HepG2 (cell line): Measurements from ENCODE around the gene DCST2. TPM values are rescaled to one million over a fixed set of nuclear protein-coding genes. Genes with fewer than 3 reads are reported as not detected.

Source experiments
- ARNTL ChIP-seq: sonication (generic); formaldehyde crosslinking; IDR thresholded peaks from 2 replicates; pipeline ENCODE4 v1.4.0; 2020; ENCODE audit warnings: mild to moderate bottlenecking, missing genetic modification reagents
- BCLAF1 ChIP-seq: fragments of 450-650 bp; IDR thresholded peaks from 2 replicates; pipeline ENCODE4 v1.6.1; 2017; ENCODE audit warnings: mild to moderate bottlenecking
- DNMT1 ChIP-seq: sonication (generic); formaldehyde crosslinking; IDR thresholded peaks from 2 replicates; pipeline ENCODE4 v1.5.1; 2020; ENCODE audit warnings: mild to moderate bottlenecking, missing genetic modification reagents
- DPF2 ChIP-seq: sonication (generic); formaldehyde crosslinking; IDR thresholded peaks from 2 replicates; pipeline ENCODE4 v1.4.0; 2020; ENCODE audit warnings: mild to moderate bottlenecking, low read depth, missing genetic modification reagents, borderline replicate concordance
- ESRRA ChIP-seq: sonication (generic); formaldehyde crosslinking; IDR thresholded peaks from 2 replicates; pipeline ENCODE4 v1.5.1; 2020; ENCODE audit warnings: mild to moderate bottlenecking, low read depth, missing genetic modification reagents
- KDM3A ChIP-seq: IDR thresholded peaks from 2 replicates; pipeline ENCODE4 v1.6.1; 2018; ENCODE audit warnings: low read depth, missing compliant biosample characterization
- KLF9 ChIP-seq: IDR thresholded peaks from 2 replicates; pipeline ENCODE4 v1.6.1; 2016; ENCODE audit warnings: low read depth
- NAIF1 ChIP-seq: sonication (generic); formaldehyde crosslinking; IDR thresholded peaks from 2 replicates; pipeline ENCODE4 v1.5.0; 2020; ENCODE audit warnings: mild to moderate bottlenecking, missing genetic modification reagents, borderline replicate concordance
- PAXIP1 ChIP-seq: sonication (generic); formaldehyde crosslinking; conservative IDR thresholded peaks from 2 replicates; pipeline ENCODE4 v1.4.0; 2020; ENCODE audit warnings: mild to moderate bottlenecking, missing genetic modification reagents, moderate library complexity
- POGZ ChIP-seq: sonication (generic); formaldehyde crosslinking; IDR thresholded peaks from 2 replicates; pipeline ENCODE4 v1.4.0; 2020; ENCODE audit warnings: mild to moderate bottlenecking, missing genetic modification reagents
- RAD21 ChIP-seq: fragments of 450-650 bp; formaldehyde crosslinking; IDR thresholded peaks from 2 replicates; pipeline ENCODE4 v1.5.0; 2020; ENCODE audit warnings: mild to moderate bottlenecking
- RARA ChIP-seq: IDR thresholded peaks from 2 replicates; pipeline ENCODE4 v1.6.1; 2016; ENCODE audit warnings: missing genetic modification reagents, missing compliant biosample characterization
- RARG ChIP-seq: sonication (generic); formaldehyde crosslinking; IDR thresholded peaks from 2 replicates; pipeline ENCODE4 v1.4.0; 2020; ENCODE audit warnings: low read depth, mild to moderate bottlenecking, missing genetic modification reagents
- RELA ChIP-seq: sonication (generic); formaldehyde crosslinking; IDR thresholded peaks from 2 replicates; pipeline ENCODE4 v1.4.0; 2020; ENCODE audit warnings: missing genetic modification reagents
- REPIN1 ChIP-seq: sonication (generic); formaldehyde crosslinking; IDR thresholded peaks from 2 replicates; pipeline ENCODE4 v1.8.0; 2022; ENCODE audit warnings: missing genetic modification reagents, low read depth, mild to moderate bottlenecking, borderline replicate concordance
- RFX1 ChIP-seq: fragments of 450-650 bp; IDR thresholded peaks from 2 replicates; pipeline ENCODE4 v1.6.1; 2017
- SRSF9 ChIP-seq: fragments of 200-400 bp; formaldehyde crosslinking; IDR thresholded peaks from 2 replicates; pipeline ENCODE4 v1.6.1; 2018; ENCODE audit warnings: borderline replicate concordance, mild to moderate bottlenecking, low read depth, low read length; ENCODE audit not compliant: insufficient read depth, poor library complexity, severe bottlenecking
- ZNF101 ChIP-seq: sonication (generic); formaldehyde crosslinking; IDR thresholded peaks from 2 replicates; pipeline ENCODE4 v1.4.0; 2020; ENCODE audit warnings: mild to moderate bottlenecking, low read depth, missing genetic modification reagents, borderline replicate concordance
- ZNF337 ChIP-seq: sonication (generic); formaldehyde crosslinking; IDR thresholded peaks from 2 replicates; pipeline ENCODE4 v1.5.1; 2020; ENCODE audit warnings: missing genetic modification reagents, low read depth, mild to moderate bottlenecking, borderline replicate concordance
- ZNF501 ChIP-seq: sonication (generic); formaldehyde crosslinking; IDR thresholded peaks from 2 replicates; pipeline ENCODE4 v1.5.1; 2020; ENCODE audit warnings: mild to moderate bottlenecking, moderate library complexity, missing genetic modification reagents
- polyA plus RNA-seq, 8 experiments: library from polyadenylated mRNA; depleted of rRNA in 3 of 8; stranded (reverse) in 7 of 8; unstranded in 1 of 8; fragments of >200 nt; fragmentation: Illumina TruSeq in 4 of 8; extraction: Trizol in 4 of 8; gene quantifications; 2 replicates each; pipeline versions ENCODE4 v1.2.1 to v1.2.3, GENCODE V29; 2011 to 2016; ENCODE audit warnings: low read depth in 4 of 8, missing spikeins in 1 of 8, mixed read lengths in 1 of 8; ENCODE audit not compliant: insufficient read depth in 1 of 8
- total RNA-seq, 5 experiments: library from RNA; depleted of rRNA; stranded (reverse); fragments of >200 nt; fragmentation: Illumina TruSeq; extraction: Trizol; gene quantifications; 2 replicates each; pipeline ENCODE4 v1.2.3, GENCODE V29; 2016; ENCODE audit warnings: low read depth in 1 of 5

DCST2 gene
- total and polyA plus RNA-seq, 2 of the 13 experiments (the other 11 are each of a cell fraction or from before 2014, with no cell fraction given): 0.74 TPM; not detected in 1

DNA sequence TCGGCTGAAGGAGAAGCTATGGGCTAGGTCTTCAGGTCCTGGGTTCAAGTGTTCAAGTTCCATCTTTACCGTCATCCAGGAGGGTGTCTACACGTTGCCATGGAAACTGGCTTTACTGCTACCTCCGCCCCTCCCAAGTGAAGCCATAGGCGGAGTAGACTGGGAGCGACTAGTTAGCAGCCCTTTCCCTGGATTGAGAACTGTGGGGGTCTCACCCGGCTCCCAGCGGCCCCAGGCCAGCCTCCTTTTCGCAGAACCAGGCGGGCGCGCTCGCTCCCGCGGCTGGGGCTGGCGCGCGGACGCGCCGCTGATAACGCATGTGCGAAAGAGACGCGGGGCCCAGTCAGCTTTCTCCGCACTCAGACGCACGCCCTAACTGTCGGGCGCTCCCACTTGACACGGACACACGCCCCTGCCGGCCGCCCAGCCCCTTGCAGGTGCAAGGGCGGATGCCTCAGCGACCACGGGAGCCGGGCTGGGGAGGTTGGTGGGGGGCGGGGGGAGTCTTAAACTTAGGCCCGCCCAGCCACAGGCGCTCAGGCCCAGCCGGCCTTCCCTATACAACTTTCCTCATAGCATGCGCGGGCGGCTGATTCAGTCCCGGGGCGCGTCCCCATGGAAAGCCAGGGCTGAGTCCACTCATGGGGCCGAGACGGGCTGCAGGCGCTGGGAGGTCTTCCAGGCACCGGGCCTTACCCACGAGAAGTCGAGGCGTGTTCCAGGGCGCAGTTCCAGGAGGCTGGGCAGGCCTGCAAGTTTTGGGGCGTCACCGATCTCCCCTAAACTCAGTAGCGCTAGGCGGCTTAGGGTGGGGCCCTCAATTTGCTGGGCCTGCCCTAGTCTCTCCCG is 37.4 kb upstream of the DCST2 start (continued):
- TF ChIP-seq KLF9 (CRISPR knock-in tag) (no peak), RAD21 (CRISPR knock-in tag) (no peak), ARNTL (no peak), BCLAF1 (no peak), RARA (CRISPR knock-in tag) (no peak), RFX1 (peak; percentile 66), ZNF101 (CRISPR knock-in tag) (no peak), POGZ (CRISPR knock-in tag) (no peak), ZNF501 (no peak), ESRRA (CRISPR knock-in tag) (0 out of 2 replicates have a peak, but pooled peaks have one; percentile 37), DPF2 (CRISPR knock-in tag) (no peak), DNMT1 (CRISPR knock-in tag) (no peak), PAXIP1 (CRISPR knock-in tag) (no peak), KDM3A (CRISPR knock-in tag) (peak; percentile 72), ZNF337 (CRISPR knock-in tag) (no peak), SRSF9 (no peak), RELA (CRISPR knock-in tag) (no peak), REPIN1 (CRISPR knock-in tag) (no peak), RARG (CRISPR knock-in tag) (no peak), NAIF1 (CRISPR knock-in tag) (no peak)
